ENCODE data around the gene MIR17HG.

Gene MIR17HG

GRCh38 chr13:91362908-91363307 lies 15.4 kb downstream of the MIR17HG start:
- Mint-ChIP-seq H3K36me3 (ENCODE audit: insufficient read depth) (no peaks in the 10 kb centered on the region), H3K27me3 (no peaks in the 10 kb centered on the region), H3K4me1 (ENCODE audit: low read depth in 2 of 2) (no peaks in the 10 kb centered on the region), H3K9me3 (no peaks in the 10 kb centered on the region), H3K27ac (no peak overlapping the region), H3K4me3 (no peak overlapping the region)
- DNase-seq, result no peak
- no peak for ATAC-seq (replicated peaks)

- Mint-ChIP-seq H3K4me1 (ENCODE audit: low read depth in 2 of 2) (no peaks in the 10 kb centered on the region), H3K4me3 (no peak overlapping the region), H3K9me3 (no peaks in the 10 kb centered on the region), H3K36me3 (ENCODE audit: insufficient read depth) (no peaks in the 10 kb centered on the region), H3K27ac (no peak overlapping the region), H3K27me3 (peaks cover 8 to 9% of the 10 kb centered on the region in 2 donors)
- DNase-seq (no peak), ATAC-seq (replicated peaks) (no peak)
Observed at GRCh38 chr13:91368101-91368500, 20.6 kb downstream of the MIR17HG start.

- Mint-ChIP-seq H3K4me1 (ENCODE audit: low read depth in 2 of 2) (no peaks in the 10 kb centered on the region), H3K36me3 (ENCODE audit: insufficient read depth) (no peaks in the 10 kb centered on the region), H3K4me3 (no peak overlapping the region), H3K27ac (no peak overlapping the region), H3K27me3 (peaks cover 9 to 12% of the 10 kb centered on the region in 2 donors), H3K9me3 (no peaks in the 10 kb centered on the region)
- ATAC-seq (replicated peaks) (no peak), DNase-seq (no peak)
Observed at GRCh38 chr13:91368676-91369440, 21.4 kb downstream of the MIR17HG start.

- Mint-ChIP-seq H3K4me3 (no peak overlapping the region), H3K27ac (no peak overlapping the region), H3K36me3 (ENCODE audit: insufficient read depth) (no peaks in the 10 kb centered on the region), H3K27me3 (peaks cover 9 to 16% of the 10 kb centered on the region in 2 donors), H3K4me1 (ENCODE audit: low read depth in 2 of 2) (no peaks in the 10 kb centered on the region), H3K9me3 (no peaks in the 10 kb centered on the region)
- DNase-seq, result no peak
- no peak for ATAC-seq (replicated peaks)
Observed at GRCh38 chr13:91369441-91369831, 21.9 kb downstream of the MIR17HG start.

- Mint-ChIP-seq H3K4me1 (ENCODE audit: low read depth in 2 of 2) (peaks cover 1 to 6% of the 10 kb centered on the region in 2 donors), H3K36me3 (ENCODE audit: insufficient read depth) (no peaks in the 10 kb centered on the region), H3K27ac (no peak overlapping the region), H3K4me3 (no peak overlapping the region), H3K9me3 (no peaks in the 10 kb centered on the region), H3K27me3 (peaks cover 9 to 22% of the 10 kb centered on the region in 2 donors)
- ATAC-seq (replicated peaks) (no peak), DNase-seq (no peak)
Observed at GRCh38 chr13:91370501-91370900, 23.0 kb downstream of the MIR17HG start.

- no peaks in the 10 kb centered on the region for H3K36me3 Mint-ChIP-seq (ENCODE audit: insufficient read depth)
- H3K4me3 Mint-ChIP-seq, result no peak overlapping the region
- no peaks in the 10 kb centered on the region for H3K9me3 Mint-ChIP-seq
- DNase-seq (no peak), ATAC-seq (replicated peaks) (no peak)
- peaks cover 9 to 22% of the 10 kb centered on the region in 2 donors for H3K27me3 Mint-ChIP-seq
- no peak overlapping the region for H3K27ac Mint-ChIP-seq
- peaks cover 1 to 6% of the 10 kb centered on the region in 2 donors for H3K4me1 Mint-ChIP-seq (ENCODE audit: low read depth in 2 of 2)
Observed at GRCh38 chr13:91372911-91373310, 25.4 kb downstream of the MIR17HG start.

- peak in 1 of 3 experiments; percentile 6 for DNase-seq
- peaks cover 1 to 6% of the 10 kb centered on the region in 2 donors for H3K4me1 Mint-ChIP-seq (ENCODE audit: low read depth in 2 of 2)
Observed at GRCh38 chr13:91375116-91375729, 27.7 kb downstream of the MIR17HG start.

GRCh38 chr13:91381371-91381770 lies 33.9 kb downstream of the MIR17HG start:
- DNase-seq (no peak), ATAC-seq (replicated peaks) (no peak)
- Mint-ChIP-seq H3K27ac (no peak overlapping the region), H3K4me1 (ENCODE audit: low read depth in 2 of 2) (peaks cover 0 to 5% of the 10 kb centered on the region in 2 donors), H3K36me3 (ENCODE audit: insufficient read depth) (no peaks in the 10 kb centered on the region), H3K27me3 (peaks cover 10 to 15% of the 10 kb centered on the region in 2 donors), H3K4me3 (no peak overlapping the region), H3K9me3 (no peaks in the 10 kb centered on the region)

More at GRCh38 chr13:91375116-91375729, 27.7 kb downstream of the MIR17HG start:
- ATAC-seq (replicated peaks), result peak; percentile 51
- no peak overlapping the region for H3K27ac Mint-ChIP-seq
- H3K4me3 Mint-ChIP-seq, result no peak overlapping the region
- H3K27me3 Mint-ChIP-seq, result peaks cover 6 to 22% of the 10 kb centered on the region in 2 donors
- H3K9me3 Mint-ChIP-seq, result no peaks in the 10 kb centered on the region
- no peaks in the 10 kb centered on the region for H3K36me3 Mint-ChIP-seq (ENCODE audit: insufficient read depth)

- Mint-ChIP-seq H3K36me3 (ENCODE audit: insufficient read depth) (no peaks in the 10 kb centered on the region), H3K4me3 (no peak overlapping the region), H3K4me1 (ENCODE audit: low read depth in 2 of 2) (peaks cover 0 to 5% of the 10 kb centered on the region in 2 donors), H3K9me3 (no peaks in the 10 kb centered on the region), H3K27ac (no peak overlapping the region), H3K27me3 (peaks cover 21 to 28% of the 10 kb centered on the region in 2 donors)
- DNase-seq (no peak), ATAC-seq (replicated peaks) (no peak)
Observed at GRCh38 chr13:91383836-91384235, 36.3 kb downstream of the MIR17HG start.

GRCh38 chr13:91384896-91385295 lies 37.4 kb downstream of the MIR17HG start:
- DNase-seq (no peak), ATAC-seq (replicated peaks) (no peak)
- Mint-ChIP-seq H3K4me1 (ENCODE audit: low read depth in 2 of 2) (peaks cover 0 to 5% of the 10 kb centered on the region in 2 donors), H3K36me3 (ENCODE audit: insufficient read depth) (no peaks in the 10 kb centered on the region), H3K4me3 (no peak overlapping the region), H3K27ac (no peak overlapping the region), H3K27me3 (peaks cover 25 to 36% of the 10 kb centered on the region in 2 donors), H3K9me3 (no peaks in the 10 kb centered on the region)

- peaks cover 53 to 58% of the 10 kb centered on the region in 2 donors for H3K27me3 Mint-ChIP-seq
- no peak overlapping the region for H3K4me3 Mint-ChIP-seq
- no peaks in the 10 kb centered on the region for H3K4me1 Mint-ChIP-seq (ENCODE audit: low read depth in 2 of 2)
- H3K27ac Mint-ChIP-seq, result no peak overlapping the region
- DNase-seq (no peak), ATAC-seq (replicated peaks) (no peak)
- no peaks in the 10 kb centered on the region for H3K36me3 Mint-ChIP-seq (ENCODE audit: insufficient read depth)
- no peaks in the 10 kb centered on the region for H3K9me3 Mint-ChIP-seq
Observed at GRCh38 chr13:91389186-91389585, 41.7 kb downstream of the MIR17HG start.

GRCh38 chr13:91397595-91397994 lies 50.1 kb downstream of the MIR17HG start:
- no peak for ATAC-seq (replicated peaks)
- H3K36me3 Mint-ChIP-seq (ENCODE audit: insufficient read depth), result no peaks in the 10 kb centered on the region
- no peak for DNase-seq
- peaks cover 5 to 7% of the 10 kb centered on the region in 2 donors for H3K4me1 Mint-ChIP-seq (ENCODE audit: low read depth in 2 of 2)
- H3K27me3 Mint-ChIP-seq, result peaks cover 30% of the 10 kb centered on the region in 2 donors
- no peak overlapping the region for H3K27ac Mint-ChIP-seq
- no peak overlapping the region for H3K4me3 Mint-ChIP-seq
- H3K9me3 Mint-ChIP-seq, result no peaks in the 10 kb centered on the region

- H3K36me3 Mint-ChIP-seq (ENCODE audit: insufficient read depth), result no peaks in the 10 kb centered on the region
- no peaks in the 10 kb centered on the region for H3K9me3 Mint-ChIP-seq
- peak within 1 kb of the TSS; percentile 79 to 84 for H3K4me3 Mint-ChIP-seq
- peaks cover 28 to 30% of the 10 kb centered on the region in 2 donors for H3K27me3 Mint-ChIP-seq
- peaks cover 5 to 7% of the 10 kb centered on the region in 2 donors for H3K4me1 Mint-ChIP-seq (ENCODE audit: low read depth in 2 of 2)
- peak; percentile 64 to 77 (median 75) for DNase-seq
- H3K27ac Mint-ChIP-seq, result no peak within 1 kb of the TSS
- ATAC-seq (replicated peaks), result peak; percentile 97
Observed at GRCh38 chr13:91398413-91399188, 51.1 kb downstream of the MIR17HG start, which contains the start of gene GPC5. Gene GPC5 (plus strand): TSS chr13:91398621.

Data from effector memory CD8-positive, alpha-beta T cell (primary cell).